ENCODE results near the gene PLEKHG4.

PLEKHG4 gene

GRCh38 chr16:67256701-67257230 is 22.6 kb upstream of the PLEKHG4 start:
- TF ChIP-seq CTCF (conservative IDR thresholded peaks at IDR 0.05; ENCODE audit: low read depth, low read length): no peak

GRCh38 chr16:67257486-67258160 is 21.7 kb upstream of the PLEKHG4 start:
- Histone ChIP-seq H3K9ac (no peak overlapping the region), H3K79me2 (ENCODE audit: insufficient read depth, low read depth) (no peaks in the 10 kb centered on the region), H4K20me1 (ENCODE audit: insufficient read depth) (no peaks in the 10 kb centered on the region), H3K4me3 (IDR thresholded peaks at IDR 0.05; ENCODE audit: insufficient read depth, low read depth, low read length) (no peak overlapping the region), H2AFZ (ENCODE audit: low read depth) (no peak overlapping the region), H3K36me3 (ENCODE audit: insufficient read depth) (no peaks in the 10 kb centered on the region), H3K27ac (no peak overlapping the region), H3K4me1 (ENCODE audit: low read depth, poor library complexity, severe bottlenecking) (peaks cover 12% of the 10 kb centered on the region), H3K4me2 (no peak overlapping the region), H3K27me3 (ENCODE audit: insufficient read depth, low read depth) (no peaks in the 10 kb centered on the region)
- no peak for TF ChIP-seq CTCF (conservative IDR thresholded peaks at IDR 0.05; ENCODE audit: low read depth, low read length)

More at GRCh38 chr16:67256701-67257230, 22.6 kb upstream of the PLEKHG4 start:
- Histone ChIP-seq H3K27ac (no peak overlapping the region), H3K4me3 (IDR thresholded peaks at IDR 0.05; ENCODE audit: insufficient read depth, low read depth, low read length) (no peak overlapping the region), H4K20me1 (ENCODE audit: insufficient read depth) (no peaks in the 10 kb centered on the region), H2AFZ (ENCODE audit: low read depth) (no peak overlapping the region), H3K27me3 (ENCODE audit: insufficient read depth, low read depth) (0 out of 2 replicates have a peak, but pooled peaks cover under 1% of the 10 kb centered on the region), H3K4me2 (no peak overlapping the region), H3K36me3 (ENCODE audit: insufficient read depth) (no peaks in the 10 kb centered on the region), H3K9ac (no peak overlapping the region), H3K4me1 (ENCODE audit: low read depth, poor library complexity, severe bottlenecking) (peaks cover 12% of the 10 kb centered on the region), H3K79me2 (ENCODE audit: insufficient read depth, low read depth) (no peaks in the 10 kb centered on the region)

- Histone ChIP-seq H3K4me3 (IDR thresholded peaks at IDR 0.05; ENCODE audit: insufficient read depth, low read depth, low read length) (no peak overlapping the region), H3K27ac (no peak overlapping the region), H2AFZ (ENCODE audit: low read depth) (no peak overlapping the region), H3K4me2 (no peak overlapping the region), H3K4me1 (ENCODE audit: low read depth, poor library complexity, severe bottlenecking) (peaks cover 12% of the 10 kb centered on the region), H3K27me3 (ENCODE audit: insufficient read depth, low read depth) (no peaks in the 10 kb centered on the region), H3K9ac (no peak overlapping the region), H4K20me1 (ENCODE audit: insufficient read depth) (no peaks in the 10 kb centered on the region), H3K36me3 (ENCODE audit: insufficient read depth) (no peaks in the 10 kb centered on the region), H3K79me2 (ENCODE audit: insufficient read depth, low read depth) (no peaks in the 10 kb centered on the region)
- TF ChIP-seq CTCF (conservative IDR thresholded peaks at IDR 0.05; ENCODE audit: low read depth, low read length): no peak
Measured at GRCh38 chr16:67258161-67258835, 21.0 kb upstream of the PLEKHG4 start.

- H3K4me3 ChIP-seq (IDR thresholded peaks at IDR 0.05; ENCODE audit: insufficient read depth, low read depth, low read length): no peak overlapping the region
- no peaks in the 10 kb centered on the region for H3K36me3 ChIP-seq (ENCODE audit: insufficient read depth)
- no peaks in the 10 kb centered on the region for H4K20me1 ChIP-seq (ENCODE audit: insufficient read depth)
- peaks cover 12% of the 10 kb centered on the region for H3K4me1 ChIP-seq (ENCODE audit: low read depth, poor library complexity, severe bottlenecking)
- no peak overlapping the region for H3K27ac ChIP-seq
- no peak for TF ChIP-seq CTCF (conservative IDR thresholded peaks at IDR 0.05; ENCODE audit: low read depth, low read length)
- no peak overlapping the region for H3K9ac ChIP-seq
- H2AFZ ChIP-seq (ENCODE audit: low read depth): no peak overlapping the region
- H3K27me3 ChIP-seq (ENCODE audit: insufficient read depth, low read depth): no peaks in the 10 kb centered on the region
- H3K79me2 ChIP-seq (ENCODE audit: insufficient read depth, low read depth): no peaks in the 10 kb centered on the region
- H3K4me2 ChIP-seq: no peak overlapping the region
Measured at GRCh38 chr16:67259705-67260104, 19.6 kb upstream of the PLEKHG4 start.

Data from KMS-11 (cell line).